Amniotic epithelial cell (primary cell): Measurements from ENCODE around the gene DDC.
A peak's percentile ranks its signal among the peaks of the same experiment; 100 is the strongest.
"Not testable (repeated sequence)": the region's sequence is repeated elsewhere in the genome, so short reads cannot be mapped to it uniquely, and the experiment has no call there.

Experiments used
- DNase-seq: peaks from one replicate; pipeline ENCODE4 v3.0.0-alpha.2; 2010; ENCODE audit warnings: low read depth

DDC gene

DNA sequence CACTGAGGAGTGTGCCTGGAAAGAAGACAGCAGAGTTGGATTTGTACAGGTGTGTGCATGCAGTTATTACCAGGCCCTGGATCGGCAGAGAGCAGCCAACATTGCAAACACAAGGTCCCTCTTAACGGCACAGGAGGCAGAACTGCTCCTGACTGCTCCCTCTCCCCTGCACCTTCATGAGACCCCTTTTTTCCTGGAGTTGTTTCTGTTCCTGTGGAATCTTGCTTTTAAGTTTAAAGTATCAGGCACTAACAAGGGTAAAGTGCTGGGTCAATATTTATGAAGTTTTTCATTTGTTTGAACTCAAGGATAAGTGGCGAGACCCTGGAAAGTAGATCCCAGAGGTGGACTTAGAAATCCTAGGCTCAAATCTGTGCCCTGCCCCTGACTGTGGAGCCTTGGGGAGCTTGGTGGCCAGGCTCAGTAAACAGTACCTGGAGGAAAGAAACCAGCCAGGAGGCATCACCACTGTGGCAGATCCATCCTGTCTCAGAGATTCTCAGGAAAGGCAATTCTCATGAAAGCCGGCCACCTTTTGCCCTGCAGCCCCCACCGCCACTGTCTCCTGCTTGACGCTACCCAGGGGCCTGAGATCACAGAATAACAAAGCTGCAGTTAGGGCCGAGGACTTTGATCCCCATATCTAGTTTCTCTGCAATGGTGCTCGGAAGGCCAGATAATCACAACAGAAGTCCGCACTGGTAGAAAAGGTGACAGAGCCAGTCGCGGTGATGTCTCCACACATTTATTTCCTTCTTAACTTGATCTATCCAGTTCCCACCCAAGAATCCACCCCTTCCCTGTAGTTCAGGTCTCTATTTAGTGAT is 36.7 kb downstream of the DDC start:
- DNase-seq, result no peak

DNA sequence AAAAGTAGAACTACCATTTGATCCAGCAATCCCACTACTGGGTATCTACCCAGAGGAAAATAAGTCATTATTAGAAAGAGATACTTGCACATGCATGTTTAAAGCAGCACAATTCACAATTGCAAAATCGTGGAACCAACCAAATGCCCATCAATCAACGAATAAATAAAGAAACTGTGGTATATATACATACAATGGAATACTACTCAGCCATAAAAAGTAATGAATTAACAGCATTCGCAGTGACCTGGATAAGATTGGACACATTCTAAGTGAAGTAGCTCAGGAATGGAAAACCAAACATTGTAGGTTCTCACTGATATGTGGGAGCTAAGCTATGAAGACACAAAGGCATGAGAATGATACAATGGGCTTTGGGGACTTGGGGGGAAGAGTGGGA is 45.9 kb downstream of the DDC start:
- DNase-seq, result not testable (repeated sequence)

DNA sequence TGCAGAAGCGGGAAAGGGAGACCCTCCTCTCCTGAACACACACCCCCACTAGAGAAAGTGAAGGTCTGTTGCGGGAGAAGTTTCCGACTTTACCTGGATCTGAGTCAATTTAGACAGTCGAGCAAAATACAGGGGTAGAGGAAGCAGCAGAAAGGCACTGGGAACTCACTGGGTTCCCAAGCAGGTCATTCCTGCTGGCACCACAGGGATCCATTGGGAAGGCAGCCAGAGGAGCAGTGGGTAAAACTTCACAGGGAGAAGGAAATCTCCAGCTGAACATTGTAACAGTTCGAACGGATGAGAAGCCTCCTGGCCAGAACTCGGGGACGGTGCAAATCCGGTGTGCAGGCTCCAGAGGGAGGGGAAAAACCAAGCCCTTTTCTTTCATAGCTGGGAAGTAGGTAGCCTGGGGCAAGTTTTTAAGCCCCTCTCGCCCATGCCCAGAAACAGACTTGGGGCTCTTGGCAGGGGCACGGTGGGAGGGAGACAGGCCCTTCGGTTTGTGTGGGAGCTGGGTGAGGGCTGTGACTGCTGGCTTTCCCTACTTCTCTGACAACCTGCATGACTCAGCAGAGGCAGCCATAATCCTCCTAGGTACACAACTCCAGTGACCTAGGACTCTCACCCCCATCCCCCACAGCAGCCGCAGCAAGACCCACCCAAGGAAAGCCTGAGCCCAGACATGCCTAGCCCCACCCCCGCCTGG is 51.9 kb downstream of the DDC start:
- no peak for DNase-seq

DNA sequence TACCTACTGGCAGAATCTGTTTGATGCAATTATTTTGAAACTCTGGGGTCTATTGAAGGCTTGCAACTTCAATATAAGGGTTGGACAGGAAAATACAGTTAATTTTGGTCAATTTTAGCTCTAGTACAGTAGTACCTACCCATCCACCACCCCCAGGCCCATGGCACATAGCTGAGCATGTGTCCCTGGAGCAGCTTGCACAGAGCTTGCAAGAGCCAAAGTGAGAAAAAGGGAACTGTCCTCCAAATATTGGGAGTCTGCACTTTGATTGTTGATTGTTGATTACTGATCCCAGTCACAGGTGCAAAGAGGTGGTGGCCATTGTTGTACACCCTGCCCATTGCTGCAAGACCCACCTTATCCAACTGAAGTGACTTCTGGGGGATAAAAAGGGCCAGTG is 52.8 kb downstream of the DDC start:
- no peak for DNase-seq

DNA sequence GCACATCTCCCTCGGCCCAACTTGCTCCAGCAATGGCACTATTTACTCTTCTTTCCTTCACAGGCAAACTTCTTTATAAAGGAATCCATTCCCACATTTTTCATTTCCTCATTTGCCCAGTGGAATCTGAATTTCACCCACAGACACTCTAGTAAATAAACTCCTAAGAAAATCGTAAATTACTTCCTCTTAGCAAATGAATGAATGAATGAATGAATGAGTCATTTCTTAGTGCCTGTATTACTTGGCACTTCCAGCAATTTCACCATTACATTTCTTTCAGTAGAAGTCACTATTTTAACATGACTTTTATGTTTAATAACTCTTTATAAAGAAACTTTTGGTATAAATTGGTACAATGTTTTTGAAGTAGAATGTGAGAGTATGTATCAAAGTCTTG is 55.7 kb downstream of the DDC start:
- DNase-seq, result no peak

DNA sequence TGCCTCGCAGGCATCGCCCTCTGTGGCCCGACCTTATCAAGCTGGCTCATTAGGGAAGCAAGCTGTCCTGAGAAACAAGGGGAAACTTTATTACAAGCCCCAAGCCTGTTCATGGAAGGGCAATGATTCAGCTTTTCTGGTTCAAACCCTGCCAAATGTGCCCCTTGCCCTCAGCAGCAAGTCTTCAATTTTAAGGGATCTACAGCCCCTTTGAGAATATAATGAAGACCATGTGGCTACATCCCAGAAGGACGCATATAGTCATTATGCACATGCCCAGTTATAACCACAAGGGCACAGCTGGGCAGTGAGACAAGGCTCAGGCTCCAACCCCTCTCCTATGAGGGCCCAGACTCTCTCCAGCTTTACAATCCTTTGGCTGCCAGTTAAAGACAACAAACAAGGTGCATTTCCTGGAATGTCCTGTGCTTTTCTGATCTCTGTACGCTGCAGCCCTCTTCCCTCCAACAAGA is 56.7 kb downstream of the DDC start:
- no peak for DNase-seq

DNA sequence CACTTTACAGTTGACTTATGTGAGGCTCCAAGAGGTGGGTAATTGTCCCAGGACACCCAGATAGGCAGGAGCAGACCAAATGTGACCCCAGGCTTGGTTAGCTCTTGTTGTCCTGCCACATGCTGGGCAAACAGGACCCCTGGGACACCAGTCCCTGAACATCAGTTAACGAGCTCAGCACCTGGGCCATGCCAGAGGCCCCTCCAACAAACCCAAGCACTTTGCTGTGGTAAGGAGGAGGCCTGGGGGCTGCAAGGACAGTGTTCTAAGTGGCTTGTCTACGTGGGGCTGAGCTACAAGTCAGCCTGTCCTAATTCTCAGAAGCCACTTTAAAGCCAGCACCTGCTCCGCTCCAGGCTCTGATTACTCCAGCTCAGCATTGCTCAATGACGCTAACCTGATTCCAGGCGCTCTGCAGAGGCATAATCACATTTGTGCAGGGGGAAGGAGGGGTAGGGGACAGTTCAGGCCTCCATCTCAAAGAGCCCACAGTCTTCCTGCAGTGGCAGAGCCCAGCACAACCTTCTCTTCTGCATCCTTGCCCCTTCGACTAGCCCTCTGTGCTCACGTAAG is 57.2 kb downstream of the DDC start:
- no peak for DNase-seq

DNA sequence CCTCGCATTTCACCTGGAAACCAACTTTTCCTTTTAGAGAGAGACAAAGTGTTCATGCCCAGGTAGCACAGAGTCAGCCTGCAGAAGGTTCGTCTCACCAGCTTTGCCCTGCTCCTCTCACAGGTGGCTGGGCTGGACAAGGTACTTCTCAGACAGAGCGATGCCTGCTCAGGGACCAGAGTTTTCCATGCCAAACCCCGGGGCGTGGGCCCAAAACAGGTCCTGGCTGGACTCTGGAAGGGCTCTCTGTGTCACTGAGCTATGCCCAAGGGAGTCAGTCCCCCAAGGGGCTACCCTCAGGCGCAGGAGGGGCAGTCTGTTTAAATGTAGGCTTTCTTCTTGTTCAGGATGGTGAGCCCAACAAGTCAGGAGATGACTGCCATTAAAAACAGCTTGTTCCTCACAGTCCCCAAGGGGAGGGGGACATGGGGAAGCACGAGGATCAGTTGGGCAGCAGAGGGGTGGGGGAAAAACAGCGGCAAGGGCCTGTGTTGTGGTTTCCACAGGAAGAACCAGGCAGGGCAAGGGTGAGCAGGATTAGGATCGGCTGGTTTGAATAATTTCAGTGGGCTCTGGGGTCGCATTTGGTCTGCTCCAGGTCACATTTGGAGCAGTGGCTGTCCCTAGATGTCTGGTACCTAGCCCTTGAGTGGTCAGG is 59.5 kb downstream of the DDC start:
- DNase-seq, result no peak

DNA sequence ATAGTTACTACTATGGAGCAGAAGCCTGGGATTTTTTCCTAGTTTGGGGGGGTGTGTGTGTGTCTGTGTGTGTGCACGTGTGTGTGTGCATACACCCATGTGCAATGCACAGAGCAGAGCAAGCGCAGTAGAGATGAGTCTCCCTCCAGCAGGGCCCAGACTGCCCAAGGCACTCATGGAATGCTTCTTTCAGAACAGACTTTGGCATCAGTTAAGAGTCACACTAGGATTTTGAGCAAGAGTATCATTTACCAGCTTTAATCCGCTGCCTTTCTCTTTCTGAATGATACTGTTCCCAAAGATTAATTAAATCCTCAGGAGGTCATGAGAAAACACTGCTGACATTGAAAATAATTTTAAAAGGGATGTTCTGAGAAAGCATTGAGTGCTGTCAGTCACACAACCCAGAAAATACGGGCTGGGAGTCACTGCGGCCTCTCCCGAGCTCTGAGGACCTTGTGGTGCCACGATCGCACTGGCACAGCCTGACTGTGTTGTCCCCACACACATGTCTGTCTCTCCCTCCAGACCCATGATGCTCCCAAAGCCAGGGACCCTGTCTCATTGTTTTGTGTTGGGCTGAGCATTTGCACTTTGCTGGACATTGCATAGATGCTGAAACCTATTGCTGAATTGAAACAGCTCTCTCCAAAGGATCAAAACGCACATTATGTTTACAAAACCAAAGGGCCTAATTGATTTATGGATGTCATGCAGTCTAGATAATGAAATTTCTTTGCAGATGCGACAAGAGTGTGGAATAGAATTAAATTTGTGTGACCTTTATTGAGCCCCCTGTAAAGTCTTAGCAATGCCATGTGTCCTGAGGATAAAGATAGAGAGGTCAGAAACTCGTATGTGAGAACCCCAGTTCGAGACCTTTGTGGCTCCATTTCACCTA is 60.3 kb downstream of the DDC start:
- peak; percentile 27 for DNase-seq

DNA sequence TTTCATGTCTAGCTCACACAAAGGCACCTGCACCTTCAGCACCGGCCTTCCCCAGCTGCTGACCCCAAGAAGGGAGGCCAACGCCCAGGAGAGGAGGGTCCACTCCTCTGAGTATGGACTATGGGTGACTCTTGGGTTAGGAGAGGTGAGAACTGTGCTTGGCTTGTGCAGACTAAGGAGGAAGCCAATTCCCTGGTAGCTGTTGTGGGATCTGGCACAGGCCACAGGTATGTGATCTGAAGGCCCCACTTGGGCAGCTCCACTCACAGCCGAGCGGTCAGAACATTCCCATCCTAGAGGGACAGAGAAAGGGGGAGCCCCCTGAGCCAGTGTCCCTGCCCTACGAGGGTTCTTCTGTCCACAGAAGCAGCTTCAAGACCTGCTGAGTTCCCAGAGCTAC is 62.3 kb downstream of the DDC start:
- DNase-seq, result peak; percentile 61

DNA sequence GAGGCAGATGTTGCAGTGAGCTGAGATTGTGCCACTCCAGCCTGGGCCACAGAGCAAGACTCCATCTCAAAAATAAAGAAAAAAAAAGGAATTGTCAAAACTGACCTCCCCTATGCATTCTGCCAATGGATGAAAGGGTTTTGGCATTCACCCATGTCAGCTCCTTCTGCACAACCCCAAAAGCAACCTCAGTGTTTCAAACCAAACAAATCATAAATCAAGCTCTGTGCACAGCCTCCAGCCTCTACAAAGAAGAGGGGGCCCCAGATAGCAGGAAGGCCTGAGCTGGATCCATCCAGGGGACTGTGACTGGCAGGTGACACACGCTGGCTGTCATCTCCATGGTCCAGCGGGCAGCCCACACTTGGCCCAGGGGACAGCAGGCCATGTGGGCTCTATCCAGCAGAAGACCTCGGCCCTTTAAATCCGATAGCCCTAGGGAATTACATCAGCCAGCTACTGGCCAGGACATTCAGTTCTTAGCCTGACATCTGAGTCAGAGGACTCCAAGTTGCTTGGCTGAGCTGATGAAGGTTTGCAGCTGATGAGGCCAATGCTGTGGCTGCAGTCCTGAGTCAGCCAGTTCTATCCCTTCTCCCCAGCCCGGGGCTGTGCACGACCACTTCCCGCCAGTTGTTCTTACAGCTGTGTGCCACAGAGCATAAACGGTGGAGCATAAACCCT is 63.1 kb downstream of the DDC start:
- DNase-seq, result peak; percentile 98

DNA sequence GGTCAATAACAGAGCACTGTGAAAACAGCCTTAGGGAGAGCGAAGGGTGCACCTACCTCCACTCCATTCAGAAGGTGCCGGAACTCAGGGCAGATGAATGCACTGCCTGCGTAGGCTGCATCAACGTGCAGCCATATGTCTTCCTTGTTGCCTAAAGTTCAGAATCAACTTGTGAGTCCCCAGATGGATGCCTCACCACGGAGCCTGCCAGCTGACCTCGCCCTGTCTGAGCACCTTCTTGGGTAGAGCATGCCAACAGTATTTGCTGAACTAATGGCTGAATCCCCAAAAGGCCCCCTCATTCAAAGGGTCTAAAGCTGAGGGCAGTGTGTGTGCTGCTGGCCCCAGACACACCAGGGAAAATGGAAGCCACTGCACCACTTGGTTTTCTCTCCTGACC is 66.1 kb downstream of the DDC start:
- no peak for DNase-seq

DNA sequence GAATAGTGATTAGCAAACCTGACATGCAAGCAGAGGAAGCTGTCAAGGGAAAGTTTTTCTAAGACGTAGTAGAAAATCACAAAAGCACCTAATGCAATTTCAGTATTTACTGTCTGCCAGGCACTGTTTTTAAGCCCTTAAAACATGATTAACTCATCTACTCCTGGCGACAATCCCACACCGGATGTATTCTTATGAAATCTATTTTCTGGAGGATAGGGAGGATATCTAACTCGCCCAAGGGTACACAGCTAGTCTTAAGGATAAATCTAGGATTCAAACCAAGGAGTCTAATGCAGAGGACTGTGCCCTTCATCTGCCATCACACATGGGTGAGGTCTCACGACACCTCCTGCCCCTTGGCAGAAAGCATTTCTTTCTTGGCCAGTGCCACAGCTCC is 67.2 kb downstream of the DDC start:
- peak; percentile 82 for DNase-seq

DNA sequence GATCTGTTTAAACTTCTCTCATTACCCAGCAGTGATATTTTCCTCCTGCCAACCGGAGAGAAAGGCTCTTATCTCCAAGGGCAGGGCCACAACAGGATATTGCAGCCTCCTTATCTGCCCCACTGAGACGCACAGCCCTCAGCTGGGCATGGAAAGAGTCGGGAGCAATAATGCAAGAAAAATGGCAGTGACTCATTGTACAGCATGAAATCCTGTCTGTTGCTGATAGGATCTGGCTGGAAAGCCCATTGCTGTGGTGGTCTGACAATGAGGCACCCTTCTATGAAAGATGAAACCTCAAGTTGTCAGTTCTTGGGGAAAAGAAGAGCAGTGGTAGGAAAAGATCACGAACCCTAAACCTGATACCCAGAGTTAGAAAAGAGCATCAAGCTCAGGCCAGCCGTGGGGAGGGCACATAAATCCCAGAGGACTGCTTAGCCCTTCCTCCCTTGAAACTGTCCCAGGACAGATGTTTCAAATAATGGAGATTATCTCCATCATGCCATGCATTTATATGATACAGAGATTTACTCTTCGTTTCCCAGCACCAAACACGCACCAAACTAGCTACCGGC is 68.0 kb downstream of the DDC start:
- DNase-seq, result peak; percentile 94

DNA sequence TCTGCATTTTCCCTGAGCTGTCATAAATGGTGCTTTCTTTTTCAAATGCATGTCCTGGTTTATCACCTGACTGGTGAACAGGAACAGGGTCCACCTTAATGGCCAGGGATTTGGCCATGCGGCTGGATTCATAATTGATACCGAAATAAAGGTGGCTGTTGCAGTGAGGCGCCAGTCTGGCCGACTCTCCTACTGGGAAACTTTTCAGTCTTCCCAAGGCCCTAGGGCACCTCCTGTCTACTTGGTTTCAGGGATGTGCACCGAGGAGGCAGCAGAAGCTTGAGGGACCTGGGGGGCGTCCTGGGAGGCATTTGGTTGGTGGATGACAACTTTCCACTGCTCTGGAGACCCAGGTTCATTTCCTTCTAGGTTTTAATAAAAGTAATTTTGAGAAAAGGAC is 68.6 kb downstream of the DDC start:
- no peak for DNase-seq

DNA sequence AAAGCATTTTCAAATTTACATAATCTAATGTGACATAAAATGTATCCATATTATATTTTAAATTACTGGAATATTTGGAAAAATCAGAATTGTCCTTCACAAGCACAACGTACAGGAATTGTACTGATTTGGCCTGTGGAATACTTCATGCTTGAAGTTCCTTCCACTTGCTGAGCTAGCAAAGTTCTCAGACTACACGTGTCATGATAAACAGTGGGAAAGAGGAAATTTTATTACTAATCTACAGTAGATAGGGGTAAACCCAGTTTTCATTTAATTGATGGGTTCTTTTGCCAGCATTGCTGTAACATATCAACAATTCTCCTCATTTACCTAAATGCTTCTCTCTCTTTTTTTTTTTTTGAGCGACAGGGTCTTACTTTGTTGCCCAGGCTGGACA is 69.5 kb downstream of the DDC start:
- DNase-seq, result no peak

DNA sequence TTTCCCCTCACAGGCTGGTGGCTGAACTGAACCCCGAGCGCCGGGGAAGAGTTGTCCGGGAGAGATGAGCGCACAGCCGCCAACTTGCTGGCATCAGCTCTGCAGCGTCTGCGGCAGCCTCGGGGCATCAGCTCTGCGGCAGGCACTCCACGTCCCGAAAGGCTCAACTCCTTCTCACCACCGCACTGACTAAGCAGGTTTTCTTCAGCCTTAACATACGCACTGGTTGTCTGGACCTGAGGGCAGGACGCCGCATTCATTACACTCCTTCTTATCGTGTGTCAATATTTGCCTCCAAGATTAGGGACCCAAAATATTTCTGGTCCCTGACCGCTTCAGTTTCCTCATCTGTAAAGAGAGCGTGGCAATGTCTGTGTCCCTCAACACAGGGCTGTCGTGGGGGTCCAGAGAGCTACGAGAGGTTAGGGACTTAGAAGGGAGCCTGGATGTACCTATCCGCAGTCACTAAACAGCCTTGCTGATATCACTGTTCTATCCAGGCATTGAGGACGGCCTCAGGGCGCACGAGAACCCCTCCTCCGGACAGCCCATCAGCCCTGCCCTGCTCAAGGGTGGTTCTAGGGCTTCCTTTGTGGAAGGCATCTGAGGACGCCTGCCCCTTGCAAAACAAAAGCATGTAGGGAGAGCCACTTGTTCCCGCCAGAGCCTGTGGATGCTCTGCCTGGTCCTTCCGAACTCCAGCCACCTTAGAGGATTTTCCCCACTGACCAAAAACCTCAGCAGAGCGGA is 72.3 kb downstream of the DDC start:
- no peak for DNase-seq

DNA sequence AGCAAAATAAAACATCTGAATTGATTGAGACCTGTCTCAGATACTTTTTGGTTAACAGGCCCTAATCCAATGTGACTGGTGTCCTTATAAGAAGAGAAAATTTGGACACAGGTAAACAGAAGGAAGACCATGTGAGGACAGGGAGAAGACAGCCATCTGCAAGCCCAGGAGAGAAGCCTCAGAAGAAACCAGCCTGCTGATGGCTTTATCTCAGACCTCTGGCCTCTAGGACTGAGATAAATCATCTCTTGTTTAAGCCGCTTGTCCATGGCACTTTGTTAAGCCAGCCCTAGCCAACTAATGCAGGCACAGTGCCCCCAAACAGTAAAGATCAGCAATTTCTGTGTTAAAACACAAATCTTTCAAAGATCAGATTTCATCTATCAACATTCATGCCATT is 73.3 kb downstream of the DDC start:
- no peak for DNase-seq

DNA sequence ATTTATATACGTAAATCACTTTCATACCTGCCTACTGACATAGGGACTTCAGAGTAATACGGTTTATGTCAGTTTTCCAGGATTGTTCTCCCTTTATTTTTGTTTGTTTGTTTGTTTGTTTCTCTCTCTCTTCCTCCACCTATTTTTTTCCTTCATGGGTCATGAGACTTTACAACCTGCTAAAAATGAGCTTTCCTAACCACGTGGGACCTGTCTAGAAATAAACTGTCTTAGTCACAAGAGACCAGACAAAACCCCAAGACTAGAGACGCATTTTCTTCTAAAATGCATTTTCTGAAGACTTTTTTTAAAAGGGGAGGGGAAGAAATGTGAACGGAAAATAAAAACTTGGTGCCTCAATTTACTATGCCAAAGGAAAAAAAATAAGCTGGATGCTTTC is 74.0 kb downstream of the DDC start:
- DNase-seq, result no peak

DNA sequence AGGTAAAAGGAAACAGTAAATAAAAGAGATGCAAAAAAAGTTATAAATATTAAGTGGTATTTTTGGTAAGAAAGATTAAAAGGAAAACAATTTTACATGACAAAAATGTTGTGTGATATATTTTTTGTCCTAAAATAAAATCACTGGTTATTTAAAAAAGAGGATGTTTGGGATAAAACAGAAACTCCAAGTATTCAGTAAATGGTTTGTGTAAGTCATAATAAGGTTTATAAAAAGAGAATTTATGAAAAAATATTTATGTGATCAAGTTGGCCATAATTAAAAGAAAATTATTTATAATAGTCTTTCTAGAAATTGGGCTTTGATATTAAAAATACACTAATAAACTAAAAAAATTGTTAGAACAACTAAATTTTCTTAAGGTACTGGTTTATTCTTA is 76.8 kb downstream of the DDC start:
- DNase-seq, result no peak
